HG03108 (cell line): Measurements from ENCODE around the gene PPIE.

Experiments used
- ATAC-seq: cut with Tn5 transposase; IDR thresholded peaks from one replicate; pipeline ENCODE4 v1.9.1; 2021; ENCODE audit warnings: moderate library complexity; ENCODE audit not compliant: unreplicated experiment

PPIE gene

DNA sequence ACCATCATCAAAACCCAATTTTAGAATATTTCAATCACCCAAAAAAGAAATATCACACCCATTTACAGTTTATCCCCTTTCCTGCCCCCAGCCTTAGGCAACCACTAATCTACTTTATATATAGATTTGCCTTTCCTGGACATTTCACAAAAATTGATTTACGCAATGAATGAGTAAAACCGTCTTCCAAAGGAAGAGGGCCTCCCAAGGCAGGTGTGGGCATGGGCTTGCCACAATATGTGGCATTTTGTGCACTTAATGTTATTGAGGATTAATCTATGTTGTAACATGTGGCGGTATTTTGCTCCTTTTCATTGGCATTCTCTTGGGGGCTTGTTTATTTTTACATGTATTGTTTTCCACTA lies 61.8 kb downstream of the PPIE start:
- ATAC-seq, result no peak

- no peak for ATAC-seq
Observed at GRCh38 chr1:39802496-39803260, 64.0 kb downstream of the PPIE start.

DNA sequence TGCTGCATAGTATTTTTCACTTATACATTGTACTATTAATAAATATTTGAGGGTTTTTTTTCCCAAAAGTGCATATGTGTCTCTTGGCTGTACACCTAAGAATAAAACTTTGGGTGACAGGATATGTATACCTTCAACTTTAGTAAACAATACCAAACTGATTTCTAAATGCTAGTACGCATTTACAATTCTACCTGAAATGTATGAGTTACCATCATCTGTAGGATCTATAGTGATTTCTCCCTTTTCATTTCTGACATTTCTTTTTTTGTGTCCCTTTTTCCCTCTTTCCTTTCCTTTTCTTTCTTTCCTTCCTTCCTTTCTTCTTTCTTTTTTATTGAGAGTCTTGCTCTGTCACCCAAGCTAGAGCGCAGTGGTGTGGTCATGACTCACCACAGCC lies 66.7 kb downstream of the PPIE start:
- ATAC-seq, result no peak

DNA sequence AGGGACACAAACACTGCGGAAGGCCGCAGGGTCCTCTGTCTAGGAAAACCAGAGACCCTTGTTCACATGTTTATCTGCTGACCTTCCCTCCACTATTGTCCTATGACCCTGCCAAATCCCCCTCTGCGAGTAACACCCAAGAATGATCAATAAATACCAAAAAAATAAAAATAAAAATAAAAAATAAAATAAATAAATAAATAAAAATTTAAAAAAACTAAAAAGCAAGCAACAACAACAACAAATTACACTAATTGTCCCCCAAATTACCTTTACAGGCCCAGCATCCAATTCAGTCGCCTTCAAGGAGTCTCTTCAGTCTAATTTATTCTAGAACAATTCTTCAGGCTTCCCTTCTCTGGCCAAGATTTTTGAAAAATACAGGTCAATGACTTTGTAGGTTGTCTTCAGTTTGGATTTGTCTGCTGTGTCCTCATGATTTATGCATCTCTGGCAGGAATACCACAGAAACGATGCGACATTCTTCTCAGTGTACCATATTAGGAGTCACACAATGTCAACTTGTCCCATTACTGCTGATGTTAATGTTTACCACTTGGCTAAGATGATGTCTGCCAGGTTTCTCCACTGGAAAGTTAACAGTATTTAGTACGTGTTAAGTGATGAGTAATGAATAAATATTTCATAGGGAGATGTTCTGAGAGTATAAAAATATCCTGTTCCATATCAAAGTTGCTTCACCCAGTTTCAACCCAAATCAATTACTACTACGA lies 70.3 kb downstream of the PPIE start:
- ATAC-seq, result no peak

DNA sequence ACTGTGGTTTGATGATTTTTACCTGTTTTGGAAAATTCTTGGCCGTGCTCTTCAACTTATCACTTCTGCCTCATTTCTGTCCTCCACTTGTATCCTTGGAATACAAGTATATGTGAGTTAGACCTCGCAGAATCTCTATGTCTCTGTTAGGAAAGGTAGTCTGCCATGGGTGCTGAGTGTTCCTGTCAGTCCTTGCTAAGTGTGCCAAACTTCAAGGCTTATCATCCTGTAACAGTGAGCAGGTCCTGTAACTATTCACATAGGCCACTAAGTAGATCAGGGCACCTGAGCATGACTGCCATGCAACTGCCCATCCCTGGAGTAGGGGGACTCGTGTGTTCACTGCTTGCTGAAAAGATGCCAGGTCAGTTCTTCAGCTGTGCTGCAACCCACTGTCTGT lies 74.2 kb downstream of the PPIE start:
- ATAC-seq, result no peak
